H1 (cell line): ENCODE results near the gene PTTG1IP.

Source experiments
- CBX8 ChIP-seq: fragments of 300-800, 300-1000 bp; sonication (generic); IDR thresholded peaks from 2 replicates; pipeline ENCODE4 v1.7.1; 2016; ENCODE audit warnings: low read depth, low read length, borderline replicate concordance
- CREB1 ChIP-seq: IDR thresholded peaks from 2 replicates; pipeline ENCODE4 v1.6.1; 2012; ENCODE audit warnings: inconsistent platforms
- TF ChIP-seq, protein P1 (sequence below), 3 experiments: IDR thresholded peaks; 1 replicate in 2 of 3; 2 replicates in 1 of 3; pipeline versions ENCODE4 v1.5.1 to v1.6.1; 2011; ENCODE audit warnings: low read length in 3 of 3, mild to moderate bottlenecking in 3 of 3, inconsistent platforms in 2 of 3, low read depth in 1 of 3, moderate library complexity in 1 of 3; ENCODE audit not compliant: insufficient read depth in 1 of 3; ENCODE audit errors: control extremely low read depth in 1 of 3
- TF ChIP-seq, protein P2 (sequence below): IDR thresholded peaks from 2 replicates; pipeline ENCODE4 v1.6.1; 2012; ENCODE audit warnings: inconsistent platforms

DNA sequence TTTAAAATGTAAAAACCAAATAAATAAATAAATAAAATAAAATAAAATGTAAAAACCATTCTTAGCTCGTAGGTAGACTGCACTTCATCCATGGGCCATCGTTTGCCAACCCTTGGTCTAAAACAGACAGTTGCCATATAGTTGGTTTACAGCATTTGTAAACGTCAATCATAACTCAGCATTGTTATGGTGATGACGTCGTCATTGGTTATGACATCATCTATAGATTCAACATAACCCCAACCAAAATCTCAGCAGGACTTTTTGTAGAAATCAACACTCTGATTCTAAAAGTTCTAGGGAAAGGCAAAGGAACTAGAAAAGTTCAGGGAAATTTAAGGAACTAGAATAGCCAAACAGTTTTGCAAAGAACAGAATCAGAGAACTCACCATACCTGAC, 39.8 kb downstream of the PTTG1IP start:
- TF ChIP-seq CREB1 (no peak), CBX8 (no peak)
- TF ChIP-seq, protein P1, sequence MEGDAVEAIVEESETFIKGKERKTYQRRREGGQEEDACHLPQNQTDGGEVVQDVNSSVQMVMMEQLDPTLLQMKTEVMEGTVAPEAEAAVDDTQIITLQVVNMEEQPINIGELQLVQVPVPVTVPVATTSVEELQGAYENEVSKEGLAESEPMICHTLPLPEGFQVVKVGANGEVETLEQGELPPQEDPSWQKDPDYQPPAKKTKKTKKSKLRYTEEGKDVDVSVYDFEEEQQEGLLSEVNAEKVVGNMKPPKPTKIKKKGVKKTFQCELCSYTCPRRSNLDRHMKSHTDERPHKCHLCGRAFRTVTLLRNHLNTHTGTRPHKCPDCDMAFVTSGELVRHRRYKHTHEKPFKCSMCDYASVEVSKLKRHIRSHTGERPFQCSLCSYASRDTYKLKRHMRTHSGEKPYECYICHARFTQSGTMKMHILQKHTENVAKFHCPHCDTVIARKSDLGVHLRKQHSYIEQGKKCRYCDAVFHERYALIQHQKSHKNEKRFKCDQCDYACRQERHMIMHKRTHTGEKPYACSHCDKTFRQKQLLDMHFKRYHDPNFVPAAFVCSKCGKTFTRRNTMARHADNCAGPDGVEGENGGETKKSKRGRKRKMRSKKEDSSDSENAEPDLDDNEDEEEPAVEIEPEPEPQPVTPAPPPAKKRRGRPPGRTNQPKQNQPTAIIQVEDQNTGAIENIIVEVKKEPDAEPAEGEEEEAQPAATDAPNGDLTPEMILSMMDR (IDR thresholded peaks at IDR 0.05; ENCODE audit: control extremely low read depth in 1 of 3, insufficient read depth in 1 of 3, low read depth in 1 of 3, low read length in 3 of 3) = no peak
- TF ChIP-seq, protein P2, sequence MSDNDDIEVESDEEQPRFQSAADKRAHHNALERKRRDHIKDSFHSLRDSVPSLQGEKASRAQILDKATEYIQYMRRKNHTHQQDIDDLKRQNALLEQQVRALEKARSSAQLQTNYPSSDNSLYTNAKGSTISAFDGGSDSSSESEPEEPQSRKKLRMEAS = no peak
